Measurements from ENCODE around the gene RBM15B.
A peak's percentile ranks its signal among the peaks of the same experiment; 100 is the strongest.

RBM15B gene

DNA sequence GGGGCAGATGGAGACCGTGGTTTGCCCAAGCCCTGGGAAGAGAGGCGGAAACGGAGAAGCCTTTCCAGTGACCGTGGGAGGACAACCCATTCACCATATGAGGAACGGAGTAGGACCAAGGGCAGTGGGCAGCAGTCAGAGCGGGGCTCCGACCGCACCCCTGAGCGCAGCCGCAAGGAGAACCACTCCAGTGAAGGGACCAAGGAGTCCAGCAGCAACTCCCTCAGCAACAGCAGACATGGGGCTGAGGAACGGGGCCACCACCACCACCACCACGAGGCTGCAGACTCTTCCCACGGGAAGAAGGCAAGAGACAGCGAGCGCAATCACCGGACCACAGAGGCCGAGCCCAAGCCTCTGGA, 2.0 kb downstream of the RBM15B start:
- DNase-seq (ENCODE audit: low read depth) = no peak

DNA sequence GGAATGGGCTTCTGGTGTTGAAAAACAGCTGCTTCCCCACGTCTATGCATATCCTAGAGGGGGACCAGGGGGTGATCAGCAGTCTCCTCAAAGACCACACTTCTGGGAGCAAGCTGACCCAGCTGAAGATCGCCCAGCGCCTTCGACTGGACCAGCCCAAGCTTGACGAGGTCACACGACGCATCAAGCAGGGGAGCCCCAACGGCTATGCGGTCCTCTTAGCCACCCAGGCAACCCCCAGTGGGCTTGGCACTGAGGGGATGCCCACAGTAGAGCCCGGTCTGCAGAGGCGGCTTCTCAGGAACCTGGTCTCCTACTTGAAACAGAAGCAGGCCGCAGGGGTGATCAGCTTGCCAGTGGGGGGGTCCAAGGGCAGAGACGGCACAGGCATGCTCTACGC, 2.5 kb downstream of the RBM15B start:
- no peak for DNase-seq (ENCODE audit: low read depth)

DNA sequence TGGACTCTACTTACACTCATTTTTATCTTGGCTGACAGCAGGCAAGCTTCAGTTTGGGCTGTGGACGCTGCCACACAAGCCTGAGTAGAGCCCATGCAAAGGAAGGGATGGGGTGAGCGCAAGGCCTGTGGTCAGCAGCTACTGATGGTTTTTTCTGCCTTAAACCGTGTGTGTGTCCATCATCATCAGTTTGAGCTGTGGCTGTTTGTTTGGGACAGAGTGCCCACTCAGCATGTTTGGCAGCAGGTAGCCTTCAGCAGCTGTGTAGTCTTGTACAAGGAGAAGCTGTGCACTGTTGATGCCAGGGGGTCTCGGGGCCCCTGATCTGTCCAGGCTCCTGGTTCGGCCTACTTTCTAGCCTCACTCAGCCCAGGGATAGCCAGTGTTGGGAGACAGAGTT, 3.5 kb downstream of the RBM15B start:
- DNase-seq (ENCODE audit: low read depth) = no peak

- no peak for DNase-seq (ENCODE audit: low read depth)
Observed at GRCh38 chr3:51395493-51396213, 4.6 kb downstream of the RBM15B start.

- DNase-seq (ENCODE audit: low read depth) = no peak
Observed at GRCh38 chr3:51396401-51396800, 5.3 kb downstream of the RBM15B start.

DNA sequence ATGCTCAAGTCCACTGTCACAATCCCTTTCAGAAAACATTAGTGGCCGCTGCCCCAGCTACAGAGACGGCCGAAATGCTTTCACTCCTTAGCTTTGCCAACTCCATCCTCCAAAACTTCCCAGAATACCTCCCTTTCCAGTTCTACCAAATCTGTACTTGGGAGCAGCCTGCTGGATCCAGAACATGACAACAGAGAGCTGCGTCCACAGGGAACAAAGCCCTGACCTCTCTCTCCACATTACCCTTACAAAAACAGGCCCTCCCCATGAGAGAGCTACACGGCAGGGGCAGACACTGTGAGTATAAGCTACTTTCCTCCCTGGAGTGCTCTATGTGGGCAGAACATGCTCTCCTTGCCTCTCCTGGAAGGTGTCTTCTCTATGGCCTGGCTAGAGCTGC, 6.3 kb downstream of the RBM15B start:
- DNase-seq (ENCODE audit: low read depth) = no peak

DNA sequence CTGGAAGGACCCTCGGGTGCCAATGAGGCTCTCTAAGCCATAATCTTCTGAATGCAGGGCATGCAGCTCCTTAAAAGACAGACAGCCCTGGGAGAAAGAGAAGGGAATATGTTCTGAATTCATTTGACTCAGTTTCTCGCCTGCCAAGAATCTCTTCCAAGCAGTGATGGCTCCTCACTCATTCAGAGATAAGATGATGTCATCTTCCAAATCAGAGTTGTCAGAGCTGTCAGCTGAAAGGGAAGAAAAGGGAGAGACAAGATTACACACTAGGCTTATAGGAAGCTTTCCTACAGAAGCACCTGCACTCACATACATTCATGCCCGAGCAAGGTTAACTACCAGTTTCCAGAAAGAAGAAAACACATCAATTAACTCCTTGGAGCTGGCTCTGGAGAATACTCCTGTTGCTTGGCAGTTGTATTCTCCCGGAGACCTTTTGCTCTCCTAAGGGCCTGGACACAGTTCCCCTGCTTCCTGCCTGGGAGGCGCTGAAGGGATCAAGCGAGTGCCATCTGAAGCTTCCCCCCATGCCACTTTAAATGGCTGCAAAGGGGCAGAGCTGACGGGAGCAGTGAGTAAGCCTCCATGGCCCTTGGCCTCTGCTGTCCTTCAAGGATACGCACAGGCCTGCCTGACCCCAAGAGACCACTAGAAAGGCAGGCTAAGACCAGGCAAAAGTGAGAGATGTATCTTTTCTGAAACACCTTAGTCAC, 7.7 kb downstream of the RBM15B start:
- DNase-seq (ENCODE audit: low read depth) = no peak

DNA sequence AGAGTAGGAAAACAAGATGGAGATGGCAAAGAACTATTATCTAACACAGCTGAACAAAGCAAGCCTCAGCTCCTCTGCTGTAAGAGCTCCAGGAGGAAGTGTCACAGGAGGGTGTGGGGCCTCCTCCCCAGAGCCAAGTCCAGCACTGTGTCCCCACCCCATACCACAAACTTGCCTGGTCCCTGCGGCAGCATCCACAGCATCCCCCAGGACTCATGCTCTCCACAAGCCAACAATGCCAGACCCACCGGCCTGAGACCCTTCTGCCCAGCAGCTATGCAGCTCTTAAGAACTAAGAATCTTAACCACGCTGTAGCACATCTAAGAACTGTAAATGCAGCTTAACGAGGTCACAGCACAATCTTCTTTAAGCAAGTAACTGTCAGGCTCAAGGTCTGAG, 9.1 kb downstream of the RBM15B start:
- no peak for DNase-seq (ENCODE audit: low read depth)

DNA sequence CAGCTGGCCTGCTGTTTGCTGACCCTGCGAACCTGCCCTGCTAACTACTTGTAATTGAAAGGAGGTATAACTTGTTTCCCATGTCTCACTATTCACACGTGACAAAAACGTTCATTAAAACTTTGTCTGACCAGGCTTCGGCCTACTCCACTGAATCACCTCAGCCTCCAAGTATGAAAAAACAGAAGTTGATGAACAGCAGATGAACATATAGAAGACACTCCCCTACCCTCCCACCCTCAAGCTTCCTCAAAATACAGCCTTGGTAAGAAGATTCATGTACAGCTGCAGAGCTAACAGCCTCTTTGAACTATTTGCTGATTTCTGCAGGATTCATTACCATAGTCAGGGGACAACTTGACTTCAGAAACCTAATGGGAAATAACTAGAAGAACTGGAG, 10.7 kb downstream of the RBM15B start:
- DNase-seq (ENCODE audit: low read depth) = no peak

GRCh38 chr3:51403675-51404074, 12.6 kb downstream of the RBM15B start:
- DNase-seq (ENCODE audit: low read depth) = no peak

GRCh38 chr3:51408021-51408420, 16.9 kb downstream of the RBM15B start:
- no peak for DNase-seq (ENCODE audit: low read depth)

GRCh38 chr3:51408813-51409212, 17.7 kb downstream of the RBM15B start:
- no peak for DNase-seq (ENCODE audit: low read depth)

DNA sequence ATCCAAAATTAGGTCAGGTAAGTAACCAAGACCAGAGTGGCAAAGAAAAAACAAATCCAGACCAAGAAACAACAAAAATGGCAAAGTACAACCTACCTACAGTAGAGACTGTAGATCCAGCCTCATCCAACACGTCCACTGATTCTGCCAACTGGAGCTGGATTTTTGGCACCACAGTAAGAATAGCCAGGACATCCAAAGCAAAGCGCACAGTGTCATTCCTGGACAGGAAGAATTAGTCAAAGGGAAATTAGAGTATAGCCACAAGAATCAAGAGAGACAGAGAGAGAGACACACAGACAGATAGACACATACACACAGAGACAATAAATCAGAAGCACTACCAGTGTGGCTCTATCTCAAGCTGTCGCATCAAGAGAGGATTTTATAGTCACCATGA, 31.1 kb downstream of the RBM15B start:
- DNase-seq (ENCODE audit: low read depth) = no peak

DNA sequence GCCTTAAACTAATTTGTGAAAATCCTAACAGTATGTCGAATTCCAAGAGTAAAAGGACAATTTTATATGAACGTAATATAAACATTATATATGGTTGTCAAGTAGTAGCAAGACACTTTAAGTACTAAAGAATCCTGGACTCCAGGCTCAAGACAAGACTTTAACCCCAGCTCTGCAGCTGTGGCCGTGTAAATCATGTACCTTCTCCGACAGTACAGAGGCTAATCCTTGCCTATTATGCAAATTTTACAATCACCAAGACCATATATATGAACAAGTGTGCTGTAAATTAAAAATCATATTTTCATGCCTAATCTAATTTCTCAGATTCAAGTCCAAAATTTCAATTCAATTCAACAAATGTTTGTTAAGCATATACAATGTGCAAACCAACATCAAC, 35.8 kb downstream of the RBM15B start:
- no peak for DNase-seq (ENCODE audit: low read depth)

DNA sequence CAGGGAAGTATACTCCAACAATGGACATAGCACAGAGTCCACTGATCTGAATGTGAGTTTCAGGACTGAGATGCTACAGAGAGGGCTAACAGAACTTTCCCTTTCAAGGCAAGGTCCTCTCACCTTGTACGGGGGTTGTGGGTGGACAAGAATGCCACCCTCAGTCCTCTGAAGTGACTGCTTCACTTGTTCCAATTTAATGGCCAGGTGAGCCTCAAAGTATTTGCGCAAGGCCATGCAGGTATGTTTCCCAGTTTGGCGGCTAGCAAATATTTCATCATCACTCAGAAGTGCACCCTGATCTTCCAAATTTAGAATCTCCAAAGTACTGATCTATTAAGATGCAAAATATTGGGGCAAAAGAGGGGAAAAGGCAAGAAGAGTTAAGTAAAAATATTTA, 38.1 kb downstream of the RBM15B start:
- DNase-seq (ENCODE audit: low read depth) = no peak

GRCh38 chr3:51434110-51434509, 43.0 kb downstream of the RBM15B start:
- no peak for DNase-seq (ENCODE audit: low read depth)

GRCh38 chr3:51434746-51435327, 43.8 kb downstream of the RBM15B start:
- DNase-seq (ENCODE audit: low read depth) = peak; percentile 68

DNA sequence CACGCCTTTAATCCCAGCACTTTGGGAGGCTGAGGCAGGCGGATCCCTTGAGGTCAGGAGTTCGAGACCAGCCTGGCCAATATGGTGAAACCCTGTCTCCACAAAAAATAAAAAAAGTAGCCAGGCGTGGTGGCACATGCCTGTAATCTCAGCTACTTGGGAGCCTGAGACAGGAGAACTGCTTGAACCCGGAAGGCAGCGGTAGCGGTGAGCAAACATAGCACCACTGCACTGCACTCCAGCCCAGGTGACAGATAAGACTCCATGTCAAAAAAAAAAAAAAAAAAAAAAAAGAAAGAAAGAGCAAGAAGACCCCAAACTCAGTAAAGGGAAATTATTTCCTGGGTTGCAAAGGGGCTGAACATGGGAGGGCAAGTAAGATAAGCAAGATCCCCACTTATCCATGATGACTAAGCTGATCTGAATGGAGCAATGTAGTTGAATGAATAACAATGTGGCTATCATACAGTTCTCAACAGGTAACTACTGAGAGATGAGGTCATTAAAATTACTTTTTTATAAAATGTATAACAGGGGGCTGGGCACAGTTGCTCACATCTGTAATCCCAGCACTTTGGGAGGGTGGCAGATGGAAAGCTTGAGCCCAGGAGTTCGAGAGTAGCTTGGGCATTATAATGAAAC, 46.0 kb downstream of the RBM15B start:
- peak; percentile 21 for DNase-seq (ENCODE audit: low read depth)

- no peak for DNase-seq (ENCODE audit: low read depth)
Observed at GRCh38 chr3:51441282-51442030, 50.4 kb downstream of the RBM15B start.

DNA sequence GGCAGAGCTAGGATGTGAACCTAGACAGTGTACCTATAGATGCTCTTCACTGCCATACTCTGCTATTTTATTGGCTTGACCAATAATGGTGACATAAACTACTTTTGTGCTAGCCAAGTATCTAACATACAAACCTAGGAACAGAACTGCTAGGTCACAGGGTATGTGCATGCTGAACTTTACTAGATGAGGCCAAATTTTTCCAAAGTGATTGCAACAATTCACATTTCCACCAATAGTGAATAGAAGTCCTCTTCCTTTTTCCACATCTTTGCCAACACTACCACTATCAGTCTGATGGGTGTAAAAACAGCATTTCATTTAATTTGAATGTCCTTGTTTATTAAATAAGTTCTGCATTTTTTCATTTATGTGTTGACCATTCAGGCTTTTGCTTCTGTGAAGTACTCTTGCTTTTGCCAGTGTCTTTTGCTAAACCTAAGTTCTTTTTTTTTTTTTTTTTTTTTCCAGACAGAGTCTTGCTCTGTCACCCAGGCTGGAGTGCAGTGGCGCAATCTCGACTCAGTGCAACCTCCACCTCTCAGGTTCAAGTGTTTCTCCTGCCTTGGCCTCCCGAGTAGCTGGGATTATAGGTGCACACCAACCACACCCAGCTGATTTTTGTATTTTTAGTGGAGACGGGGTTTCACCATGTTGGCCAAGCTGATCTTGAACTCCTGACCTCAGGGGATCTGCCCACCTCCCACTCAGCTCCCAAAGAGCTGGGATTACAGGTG, 54.6 kb downstream of the RBM15B start:
- DNase-seq (ENCODE audit: low read depth) = no peak

All from amniotic epithelial cell (primary cell).